IMR-90 (cell line): Measurements from ENCODE around the gene TFAP2C. TPM values are rescaled to one million over a fixed set of nuclear protein-coding genes. Genes with fewer than 3 reads are reported as not detected.

Experiments used
- ATAC-seq: fragments of 200-7000 bp; cut with Tn5 transposase; 2 replicates; pipeline ENCODE4 v1.9.1; 2020; ENCODE audit warnings: low read depth, mild to moderate bottlenecking, moderate library complexity
- BruUV-seq: library from RNA; stranded (reverse); fragments of 400-500 nt; replicated peaks from 2 replicates; lab custom pipeline; 2021; lab: Mats Ljungman, UMichigan
- CTCF ChIA-PET: fragments of 300-600 bp; formaldehyde crosslinking; extraction: SDS; loops from one replicate; lab custom pipeline; 2021; ENCODE audit warnings: antibody characterized with exemption; lab: Yijun Ruan, JAX
- POLR2A ChIA-PET: fragments of 300-600 bp; sonication (Branson Sonifier 250); formaldehyde crosslinking; loops from one replicate; lab custom pipeline; 2022; ENCODE audit warnings: antibody characterized with exemption; ENCODE audit not compliant: unreplicated experiment; lab: Charles Lee
- DNase-seq: peaks from one replicate; pipeline ENCODE4 v3.0.0; 2013
- H2AFZ ChIP-seq: replicated peaks from 2 replicates; pipeline ENCODE3; 2013; ENCODE audit warnings: low read length, mild to moderate bottlenecking; ENCODE audit not compliant: poor library complexity
- H2AK5ac ChIP-seq: 2 replicates; pipeline ENCODE4 v1.6.1; 2013; ENCODE audit warnings: low read depth, low read length, inconsistent platforms
- H2AK9ac ChIP-seq: replicated peaks from 2 replicates; pipeline ENCODE3; 2013; ENCODE audit warnings: mild to moderate bottlenecking, low read depth, low read length, moderate library complexity; ENCODE audit not compliant: poor library complexity
- H2BK120ac ChIP-seq: 2 replicates; pipeline ENCODE4 v1.6.1; 2013; ENCODE audit warnings: low read depth, low read length, inconsistent platforms
- H2BK15ac ChIP-seq: 3 replicates; pipeline ENCODE4 v1.6.1; 2013; ENCODE audit warnings: low read depth, low read length, inconsistent platforms
- H2BK20ac ChIP-seq: 2 replicates; pipeline ENCODE4 v1.6.1; 2013; ENCODE audit warnings: low read depth, mild to moderate bottlenecking, inconsistent platforms, low read length, moderate library complexity
- H2BK5ac ChIP-seq: 2 replicates; pipeline ENCODE4 v1.6.1; 2013; ENCODE audit warnings: mild to moderate bottlenecking, low read depth, low read length, inconsistent platforms; ENCODE audit not compliant: poor library complexity, severe bottlenecking
- H3K14ac ChIP-seq: replicated peaks from 2 replicates; pipeline ENCODE4 v1.6.1; 2013; ENCODE audit warnings: low read depth, low read length, inconsistent platforms
- H3K18ac ChIP-seq: 2 replicates; pipeline ENCODE4 v1.6.1; 2013; ENCODE audit warnings: low read depth, low read length, control low read depth
- H3K23ac ChIP-seq: 2 replicates; pipeline ENCODE4 v1.6.1; 2013; ENCODE audit warnings: low read depth, low read length, inconsistent platforms
- H3K27ac ChIP-seq: 2 replicates; pipeline ENCODE4 v1.5.1; 2013; ENCODE audit warnings: mild to moderate bottlenecking, control low read depth, low read length; ENCODE audit not compliant: insufficient read depth
- H3K27me3 ChIP-seq: 2 replicates; pipeline ENCODE4 v1.6.1; 2013; ENCODE audit warnings: low read length; ENCODE audit not compliant: control insufficient read depth, insufficient read depth
- H3K36me3 ChIP-seq: 2 replicates; pipeline ENCODE4 v1.6.1; 2013; ENCODE audit warnings: low read length, mixed read lengths; ENCODE audit not compliant: control insufficient read depth, insufficient read depth
- H3K4ac ChIP-seq: 2 replicates; pipeline ENCODE4 v1.6.1; 2013; ENCODE audit warnings: low read depth, low read length, inconsistent platforms
- H3K4me1 ChIP-seq: 2 replicates; pipeline ENCODE4 v1.6.1; 2013; ENCODE audit warnings: low read length, mixed read lengths; ENCODE audit not compliant: control insufficient read depth, insufficient read depth
- H3K4me2 ChIP-seq: 2 replicates; pipeline ENCODE4 v1.6.1; 2013; ENCODE audit warnings: low read depth, mild to moderate bottlenecking, control low read depth, low read length, moderate library complexity
- H3K4me3 ChIP-seq: 2 replicates; pipeline ENCODE4 v1.5.1; 2013; ENCODE audit warnings: low read depth, mild to moderate bottlenecking, control low read depth, low read length, moderate library complexity; ENCODE audit not compliant: insufficient read depth
- H3K56ac ChIP-seq: 2 replicates; pipeline ENCODE4 v1.6.1; 2013; ENCODE audit warnings: low read length, inconsistent platforms; ENCODE audit not compliant: insufficient read depth; ENCODE audit errors: extremely low read depth
- H3K79me1 ChIP-seq, 2 experiments: 2 replicates each; pipeline ENCODE4 v1.6.1; 2013; ENCODE audit warnings: low read length in 2 of 2, inconsistent platforms in 1 of 2, low read depth in 1 of 2
- H3K9ac ChIP-seq: 2 replicates; pipeline ENCODE4 v1.6.1; 2013; ENCODE audit warnings: low read depth, low read length, control low read depth
- H3K9me1 ChIP-seq: 2 replicates; pipeline ENCODE4 v1.6.1; 2013; ENCODE audit warnings: low read length, inconsistent platforms; ENCODE audit not compliant: insufficient read depth
- H3K9me3 ChIP-seq: 2 replicates; pipeline ENCODE4 v1.6.1; 2013; ENCODE audit warnings: low read length; ENCODE audit not compliant: control insufficient read depth, insufficient read depth
- H4K20me1 ChIP-seq: 2 replicates; pipeline ENCODE4 v1.6.1; 2013; ENCODE audit warnings: low read length, inconsistent platforms; ENCODE audit not compliant: insufficient read depth
- H4K5ac ChIP-seq: 2 replicates; pipeline ENCODE4 v1.6.1; 2013; ENCODE audit warnings: mild to moderate bottlenecking, low read depth, low read length, control low read depth
- H4K8ac ChIP-seq, 2 experiments: 2 replicates each; pipeline ENCODE4 v1.6.1; 2013; ENCODE audit warnings: low read depth in 2 of 2, low read length in 2 of 2, control low read depth in 1 of 2, inconsistent platforms in 1 of 2
- H4K91ac ChIP-seq: 2 replicates; pipeline ENCODE4 v1.6.1; 2013; ENCODE audit warnings: low read depth, low read length, inconsistent platforms; ENCODE audit not compliant: insufficient read depth
- BHLHE40 ChIP-seq: fragments of 150-350 bp; IDR thresholded peaks from 2 replicates; pipeline ENCODE4 v1.6.1; 2016; ENCODE audit warnings: mild to moderate bottlenecking, low read depth, low read length
- CEBPB ChIP-seq: IDR thresholded peaks from 2 replicates; pipeline ENCODE4 v1.6.1; 2012; ENCODE audit warnings: low read depth, low read length, improper control_type of control experiment
- CHD1 ChIP-seq: IDR thresholded peaks from 2 replicates; pipeline ENCODE4 v1.6.1; 2012; ENCODE audit warnings: low read depth, low read length, improper control_type of control experiment
- FOS ChIP-seq: fragments of 150-350 bp; IDR thresholded peaks from 2 replicates; pipeline ENCODE4 v1.6.1; 2016; ENCODE audit warnings: low read depth, low read length
- MAFK ChIP-seq: IDR thresholded peaks from 2 replicates; pipeline ENCODE4 v1.6.1; 2012; ENCODE audit warnings: low read depth, low read length, improper control_type of control experiment
- MAZ ChIP-seq: IDR thresholded peaks from 2 replicates; pipeline ENCODE4 v1.6.1; 2012; ENCODE audit warnings: low read depth, mild to moderate bottlenecking, low read length, improper control_type of control experiment, moderate library complexity, borderline replicate concordance
- MXI1 ChIP-seq: IDR thresholded peaks from 2 replicates; pipeline ENCODE4 v1.6.1; 2012; ENCODE audit warnings: low read depth, mild to moderate bottlenecking, low read length, moderate library complexity, borderline replicate concordance
- NFE2L2 ChIP-seq: fragments of 150-350 bp; IDR thresholded peaks from 2 replicates; pipeline ENCODE4 v1.6.1; 2016; ENCODE audit warnings: low read depth, mild to moderate bottlenecking, low read length
- POLR2A ChIP-seq: IDR thresholded peaks from 2 replicates; pipeline ENCODE4 v1.6.1; 2012; ENCODE audit warnings: mild to moderate bottlenecking, low read depth, low read length
- RAD21 ChIP-seq: IDR thresholded peaks from 2 replicates; pipeline ENCODE4 v1.6.1; 2012; ENCODE audit warnings: low read length, improper control_type of control experiment
- RCOR1 ChIP-seq: IDR thresholded peaks from 2 replicates; pipeline ENCODE4 v1.6.1; 2012; ENCODE audit warnings: mild to moderate bottlenecking, low read length, improper control_type of control experiment; ENCODE audit not compliant: insufficient replicate concordance
- RFX5 ChIP-seq: IDR thresholded peaks from 2 replicates; pipeline ENCODE4 v1.8.0; 2012; ENCODE audit warnings: low read depth, mild to moderate bottlenecking, low read length, moderate library complexity
- WGBS, 2 experiments: methylation state at CpG; one replicate each; pipeline versions ENCODE4 v1.1.5 to v1.1.7; 2013; ENCODE audit warnings: missing lambda C conversion rate in 2 of 2; ENCODE audit not compliant: insufficient read length in 1 of 2; ENCODE audit errors: extremely low coverage in 2 of 2; 5-methylcytosine and 5-hydroxymethylcytosine counted together
- dilution Hi-C: fragments of 300-500 bp; cut with HindIII; formaldehyde crosslinking; loops from one replicate; pipeline ENCODE4 v1.14.3; 2018; ENCODE audit warnings: low sequenced_read_pairs; ENCODE audit not compliant: unreplicated experiment
- in situ Hi-C: fragments of 300-500 bp; cut with MboI; formaldehyde crosslinking; loops from 3 replicates; pipeline ENCODE4 v1.14.3; 2019; ENCODE audit warnings: low sequenced_read_pairs, inconsistent platforms, mixed read lengths
- intact Hi-C: fragments of 100-400 bp; cut with micrococcal nuclease; formaldehyde crosslinking; loops from 2 replicates; pipeline ENCODE4 v1.10.0; 2022
- polyA plus RNA-seq, 3 experiments: library from polyadenylated mRNA; depleted of rRNA; stranded (reverse); fragments of >200 nt; gene quantifications; 2 replicates each; pipeline ENCODE4 v1.2.3, GENCODE V29; 2012; ENCODE audit warnings: low replicate concordance in 1 of 3
- total RNA-seq: library from RNA; depleted of rRNA; stranded (reverse); fragments of >200 nt; gene quantifications from 2 replicates; pipeline ENCODE4 v1.2.3, GENCODE V29; 2012
- TF ChIP-seq, protein P1 (sequence below): fragments of 150-350 bp; IDR thresholded peaks from 2 replicates; pipeline ENCODE4 v1.6.1; 2017; ENCODE audit warnings: mild to moderate bottlenecking, antibody characterized with exemption, low read length, low read depth
- TF ChIP-seq, protein P2 (sequence below): fragments of 150-350 bp; IDR thresholded peaks from 2 replicates; pipeline ENCODE4 v1.6.1; 2016; ENCODE audit warnings: low read depth, mild to moderate bottlenecking, low read length, moderate library complexity, borderline replicate concordance
- TF ChIP-seq, protein P3 (sequence below): conservative IDR thresholded peaks from 2 replicates; pipeline ENCODE4 v1.5.1; 2012; ENCODE audit warnings: mild to moderate bottlenecking, low read depth, low read length, improper control_type of control experiment

Gene TFAP2C
- total and polyA plus RNA-seq, 2 of the 4 experiments (the other 2 are of a cell fraction): under 0.01 to 0.05 TPM

DNA sequence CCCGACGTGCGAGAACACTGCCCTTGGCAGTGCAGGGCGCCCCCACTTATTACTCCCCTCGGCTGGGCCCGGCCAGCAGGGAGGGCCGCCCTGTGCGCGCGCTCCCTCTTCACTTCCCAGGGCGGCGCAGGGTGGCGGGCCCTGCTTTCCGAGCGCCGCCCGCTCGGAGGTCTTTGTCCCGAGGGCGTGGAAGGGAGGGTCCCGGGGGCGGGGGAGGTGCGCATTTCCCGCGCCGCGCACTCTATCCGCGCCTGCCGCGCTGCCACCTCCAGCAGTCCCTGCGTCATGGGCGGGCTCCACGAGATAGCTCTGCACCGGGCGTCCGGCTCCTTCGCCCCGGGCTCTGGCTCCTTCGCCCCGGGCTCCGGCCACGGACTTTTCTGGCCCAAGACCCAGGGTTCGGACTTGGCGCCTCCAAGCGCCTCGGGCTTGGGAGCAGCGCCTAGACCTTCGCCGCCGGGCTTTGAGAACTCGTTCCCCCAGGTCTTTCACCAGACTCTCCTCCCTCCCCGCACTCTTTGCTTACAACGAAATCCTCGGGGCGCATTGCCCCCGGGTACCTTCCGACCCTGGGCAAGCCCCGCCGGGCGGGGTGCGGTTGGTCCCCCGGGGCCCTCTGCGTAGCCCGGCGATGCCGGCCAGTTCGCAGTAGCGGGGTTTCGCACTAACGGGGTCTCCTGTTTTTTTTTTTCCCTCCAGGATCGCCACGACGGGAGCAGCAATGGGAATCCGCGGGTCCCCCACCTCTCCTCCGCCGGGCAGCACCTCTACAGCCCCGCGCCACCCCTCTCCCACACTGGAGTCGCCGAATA, 1.6 kb downstream of the TFAP2C start:
- Histone ChIP-seq H2BK20ac (no peak overlapping the region), H4K8ac (no peak overlapping the region), H3K27me3 (peaks cover 83% of the 10 kb centered on the region), H2BK120ac (no peak overlapping the region), H2BK5ac (no peak overlapping the region), H2AK9ac (no peak overlapping the region), H3K9ac (no peak overlapping the region), H3K4me3 (no peak overlapping the region), H3K36me3 (no peaks in the 10 kb centered on the region), H3K27ac (no peak overlapping the region), H3K79me1 (no peaks in the 10 kb centered on the region), H3K23ac (no peak overlapping the region), H3K56ac (no peak overlapping the region), H3K9me3 (no peaks in the 10 kb centered on the region), H2AK5ac (no peak overlapping the region), H2BK15ac (no peak overlapping the region), H4K91ac (no peak overlapping the region), H3K4ac (no peak overlapping the region), H3K4me1 (no peaks in the 10 kb centered on the region; the same call in 1 of the 2 replicates), H2AFZ (no peak overlapping the region), H3K4me2 (no peak overlapping the region), H3K14ac (no peak overlapping the region), H4K20me1 (no peaks in the 10 kb centered on the region), H3K18ac (no peak overlapping the region), H3K9me1 (no peaks in the 10 kb centered on the region), H4K5ac (no peak overlapping the region)
- intact Hi-C loops (no loop called here), in situ Hi-C loops (no loop called here), dilution Hi-C loops (no loop called here)
- ATAC-seq (no peak), DNase-seq (no peak)
- 2% methylated on average over 19 of the region's 82 CpGs; no CpG with 5 or more reads in 1 of the 2 experiments for WGBS, 2 experiments
- BruUV-seq: no TSS peak
- POLR2A ChIA-PET: no interaction called here
- CTCF ChIA-PET: no interaction called here
- TF ChIP-seq RFX5: no peak
- TF ChIP-seq, protein P1, sequence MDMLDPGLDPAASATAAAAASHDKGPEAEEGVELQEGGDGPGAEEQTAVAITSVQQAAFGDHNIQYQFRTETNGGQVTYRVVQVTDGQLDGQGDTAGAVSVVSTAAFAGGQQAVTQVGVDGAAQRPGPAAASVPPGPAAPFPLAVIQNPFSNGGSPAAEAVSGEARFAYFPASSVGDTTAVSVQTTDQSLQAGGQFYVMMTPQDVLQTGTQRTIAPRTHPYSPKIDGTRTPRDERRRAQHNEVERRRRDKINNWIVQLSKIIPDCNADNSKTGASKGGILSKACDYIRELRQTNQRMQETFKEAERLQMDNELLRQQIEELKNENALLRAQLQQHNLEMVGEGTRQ: no peak
- TF ChIP-seq, protein P2, sequence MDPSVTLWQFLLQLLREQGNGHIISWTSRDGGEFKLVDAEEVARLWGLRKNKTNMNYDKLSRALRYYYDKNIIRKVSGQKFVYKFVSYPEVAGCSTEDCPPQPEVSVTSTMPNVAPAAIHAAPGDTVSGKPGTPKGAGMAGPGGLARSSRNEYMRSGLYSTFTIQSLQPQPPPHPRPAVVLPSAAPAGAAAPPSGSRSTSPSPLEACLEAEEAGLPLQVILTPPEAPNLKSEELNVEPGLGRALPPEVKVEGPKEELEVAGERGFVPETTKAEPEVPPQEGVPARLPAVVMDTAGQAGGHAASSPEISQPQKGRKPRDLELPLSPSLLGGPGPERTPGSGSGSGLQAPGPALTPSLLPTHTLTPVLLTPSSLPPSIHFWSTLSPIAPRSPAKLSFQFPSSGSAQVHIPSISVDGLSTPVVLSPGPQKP: no peak
- no peak for TF ChIP-seq POLR2A
- TF ChIP-seq, protein P3, sequence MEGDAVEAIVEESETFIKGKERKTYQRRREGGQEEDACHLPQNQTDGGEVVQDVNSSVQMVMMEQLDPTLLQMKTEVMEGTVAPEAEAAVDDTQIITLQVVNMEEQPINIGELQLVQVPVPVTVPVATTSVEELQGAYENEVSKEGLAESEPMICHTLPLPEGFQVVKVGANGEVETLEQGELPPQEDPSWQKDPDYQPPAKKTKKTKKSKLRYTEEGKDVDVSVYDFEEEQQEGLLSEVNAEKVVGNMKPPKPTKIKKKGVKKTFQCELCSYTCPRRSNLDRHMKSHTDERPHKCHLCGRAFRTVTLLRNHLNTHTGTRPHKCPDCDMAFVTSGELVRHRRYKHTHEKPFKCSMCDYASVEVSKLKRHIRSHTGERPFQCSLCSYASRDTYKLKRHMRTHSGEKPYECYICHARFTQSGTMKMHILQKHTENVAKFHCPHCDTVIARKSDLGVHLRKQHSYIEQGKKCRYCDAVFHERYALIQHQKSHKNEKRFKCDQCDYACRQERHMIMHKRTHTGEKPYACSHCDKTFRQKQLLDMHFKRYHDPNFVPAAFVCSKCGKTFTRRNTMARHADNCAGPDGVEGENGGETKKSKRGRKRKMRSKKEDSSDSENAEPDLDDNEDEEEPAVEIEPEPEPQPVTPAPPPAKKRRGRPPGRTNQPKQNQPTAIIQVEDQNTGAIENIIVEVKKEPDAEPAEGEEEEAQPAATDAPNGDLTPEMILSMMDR: no peak
- no peak for TF ChIP-seq FOS
- TF ChIP-seq RCOR1: no peak
- no peak for TF ChIP-seq NFE2L2
- TF ChIP-seq RAD21: no peak
- TF ChIP-seq BHLHE40: no peak
- TF ChIP-seq MAFK: no peak
- no peak for TF ChIP-seq MXI1
- TF ChIP-seq CEBPB: no peak
- TF ChIP-seq CHD1: no peak
- TF ChIP-seq MAZ: no peak
